ENCODE measurements around the gene TGIF1.
"Not testable (repeated sequence)": the region's sequence is repeated elsewhere in the genome, so short reads cannot be mapped to it uniquely, and the experiment has no call there.

The TGIF1 gene

GRCh38 chr18:3455907-3456685 lies 6.1 kb downstream of the TGIF1 start:
- DNase-seq: no peak

GRCh38 chr18:3456686-3457069 lies 6.7 kb downstream of the TGIF1 start:
- no peak for DNase-seq

DNA sequence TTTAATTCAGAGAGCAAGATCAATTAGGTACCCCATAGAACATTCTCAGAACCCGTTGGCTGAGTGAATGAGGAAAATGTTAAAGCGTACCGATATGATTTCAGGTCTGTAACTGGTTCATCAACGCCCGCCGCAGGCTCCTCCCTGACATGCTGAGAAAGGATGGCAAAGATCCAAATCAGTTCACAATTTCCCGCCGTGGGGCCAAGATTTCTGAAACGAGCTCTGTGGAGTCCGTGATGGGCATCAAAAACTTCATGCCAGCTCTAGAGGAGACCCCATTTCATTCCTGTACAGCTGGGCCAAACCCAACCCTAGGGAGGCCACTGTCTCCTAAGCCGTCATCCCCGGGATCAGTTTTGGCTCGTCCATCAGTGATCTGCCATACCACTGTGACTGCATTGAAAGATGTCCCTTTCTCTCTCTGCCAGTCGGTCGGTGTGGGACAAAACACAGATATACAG lies 7.3 kb downstream of the TGIF1 start:
- peak in 1 of 14 donors; percentile 9 for DNase-seq

GRCh38 chr18:3458378-3458777 lies 8.4 kb downstream of the TGIF1 start:
- no peak for DNase-seq

GRCh38 chr18:3458952-3459853 lies 9.2 kb downstream of the TGIF1 start:
- DNase-seq: no peak

DNA sequence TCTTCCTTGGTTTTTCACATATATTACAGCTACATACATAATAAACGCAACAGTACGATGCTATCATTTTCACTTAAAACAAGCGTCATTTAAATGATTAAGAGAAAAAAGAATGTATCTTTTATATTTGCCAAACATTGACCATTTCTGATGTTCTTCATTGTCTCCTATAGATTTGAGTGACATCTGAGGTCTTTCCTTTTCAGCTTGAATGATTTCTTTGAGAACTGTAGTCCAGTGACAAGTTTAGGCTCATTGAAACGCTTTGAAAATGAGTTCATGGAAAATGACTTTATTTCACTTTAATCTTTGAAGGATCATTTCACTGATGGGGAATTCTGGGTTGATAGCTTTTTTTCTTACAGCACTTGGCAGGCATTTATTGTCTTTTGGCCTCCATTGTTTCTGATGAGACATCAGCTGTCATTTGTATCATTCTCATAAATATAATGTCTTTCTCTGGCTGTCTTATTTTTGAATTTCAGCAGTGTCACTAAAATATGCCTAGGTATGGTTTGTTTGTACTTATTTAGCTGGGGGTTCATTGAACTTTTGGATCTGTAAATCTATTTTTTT lies 10.9 kb downstream of the TGIF1 start:
- DNase-seq: no peak

DNA sequence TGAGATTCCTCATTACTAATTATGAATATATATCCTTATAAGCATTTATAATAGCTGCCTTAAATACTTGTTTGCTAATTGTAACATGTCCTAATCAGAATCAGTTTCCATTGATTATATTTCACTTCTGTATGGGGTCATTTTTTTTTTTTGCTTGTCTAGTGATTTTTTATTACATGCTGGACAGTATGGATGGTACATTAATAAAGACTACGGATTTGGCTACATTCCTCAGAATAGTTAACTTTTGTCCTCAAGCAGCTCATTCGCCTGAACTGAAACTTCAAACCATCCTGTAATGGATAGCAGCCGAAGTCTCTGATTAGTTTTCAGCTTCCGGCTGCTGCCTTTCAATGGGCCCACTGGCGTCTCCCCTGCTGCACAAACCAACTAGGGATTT lies 11.7 kb downstream of the TGIF1 start:
- DNase-seq: no peak

GRCh38 chr18:3463051-3463450 lies 13.1 kb downstream of the TGIF1 start:
- DNase-seq: no peak

- no peak for DNase-seq
Observed at GRCh38 chr18:3466045-3466444, 16.1 kb downstream of the TGIF1 start.

DNA sequence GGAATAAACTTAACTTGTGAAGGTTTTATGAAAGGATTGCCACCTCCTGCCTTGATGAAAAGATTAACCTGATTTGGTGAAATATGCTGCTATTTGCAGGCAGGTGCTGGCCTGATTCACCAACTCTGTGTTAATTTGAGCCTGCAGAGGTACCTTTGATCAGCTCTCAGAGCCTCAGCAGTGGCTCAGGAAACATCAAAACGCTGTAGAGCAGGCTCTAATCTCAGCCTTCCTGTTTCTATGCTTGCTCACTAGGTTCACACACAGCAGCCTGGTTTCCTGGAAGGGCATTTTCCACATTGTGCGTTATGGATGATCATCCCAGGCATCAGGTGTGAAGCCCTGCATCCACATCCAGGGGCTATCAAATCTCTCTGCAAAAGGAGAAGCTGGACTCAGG lies 16.9 kb downstream of the TGIF1 start:
- no peak for DNase-seq

DNA sequence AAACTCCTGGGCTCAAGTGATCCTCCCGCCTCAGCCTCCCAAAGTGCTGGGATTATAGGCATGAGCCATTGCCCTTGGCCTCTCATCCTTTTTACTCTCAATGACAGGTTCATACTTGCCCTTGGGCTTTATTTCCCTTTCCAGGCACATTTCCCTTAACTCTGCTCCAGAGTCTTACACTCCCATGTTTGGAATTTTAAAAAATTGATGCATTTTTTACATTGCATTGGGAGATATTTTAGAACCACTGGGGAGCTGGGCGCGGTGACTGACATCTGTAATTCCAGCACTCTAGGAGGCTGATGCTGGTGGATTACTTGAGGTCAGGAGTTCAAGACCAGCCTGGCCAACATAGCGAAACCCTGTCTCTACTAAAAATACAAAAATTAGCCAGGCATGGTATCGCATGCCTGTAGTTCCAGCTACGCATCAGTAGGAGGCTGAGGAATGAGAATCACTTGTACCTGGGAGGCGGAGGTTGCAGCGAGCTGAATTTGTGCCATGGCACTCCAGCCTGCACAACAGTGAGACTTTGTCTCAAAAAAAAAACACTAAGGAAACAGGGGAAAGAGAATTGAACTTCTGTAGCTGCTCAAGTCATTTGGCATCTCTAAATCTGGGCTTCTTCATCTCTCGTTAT lies 18.2 kb downstream of the TGIF1 start:
- no peak for DNase-seq

- DNase-seq: no peak
Observed at GRCh38 chr18:3468833-3469232, 18.9 kb downstream of the TGIF1 start.

DNA sequence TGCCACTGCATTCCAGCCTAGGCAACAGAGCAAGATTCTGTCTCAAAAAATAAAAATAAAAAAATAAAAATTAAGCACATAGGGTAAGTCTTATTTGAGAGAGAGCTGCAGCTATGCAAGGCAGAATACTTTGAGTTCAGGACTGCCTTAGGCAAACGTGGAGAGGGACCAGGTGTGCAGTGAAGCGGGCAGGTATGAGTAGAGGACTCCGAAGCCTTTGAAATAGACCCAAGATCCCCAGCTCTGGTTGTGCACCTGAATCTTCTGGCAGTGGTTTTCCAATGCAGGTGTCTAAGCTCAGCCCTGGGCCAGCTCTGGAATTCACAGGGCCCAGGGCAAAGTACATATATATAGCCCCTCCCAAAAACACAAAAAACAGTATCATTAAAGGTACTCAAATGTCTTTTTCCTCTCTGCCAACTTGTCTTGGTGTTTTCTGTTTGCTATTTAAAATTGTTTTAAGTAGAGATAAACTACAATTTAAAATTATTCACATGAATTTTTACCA lies 21.2 kb downstream of the TGIF1 start:
- DNase-seq: no peak

DNA sequence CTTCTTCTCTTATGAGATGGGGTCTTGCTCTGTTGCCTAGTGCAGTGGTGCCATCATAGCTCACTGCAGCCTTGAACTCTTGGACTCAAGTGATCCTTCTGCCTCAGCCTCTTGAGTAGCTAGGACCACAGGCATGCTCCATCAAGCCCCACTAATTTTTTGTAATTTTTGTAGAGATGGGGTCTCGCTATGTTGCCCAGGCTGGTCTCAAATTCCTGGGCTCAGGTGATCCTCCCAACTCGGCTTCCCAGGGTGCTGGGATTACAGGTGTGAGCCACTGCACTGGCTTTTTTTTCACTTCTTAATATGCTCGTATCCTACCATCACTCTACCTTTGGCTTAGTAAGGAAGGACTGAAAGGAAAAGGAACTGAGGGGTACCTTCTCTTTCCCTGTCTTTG lies 22.1 kb downstream of the TGIF1 start:
- DNase-seq: not testable (repeated sequence)

- no peak for DNase-seq
Observed at GRCh38 chr18:3472681-3473544, 22.9 kb downstream of the TGIF1 start.

DNA sequence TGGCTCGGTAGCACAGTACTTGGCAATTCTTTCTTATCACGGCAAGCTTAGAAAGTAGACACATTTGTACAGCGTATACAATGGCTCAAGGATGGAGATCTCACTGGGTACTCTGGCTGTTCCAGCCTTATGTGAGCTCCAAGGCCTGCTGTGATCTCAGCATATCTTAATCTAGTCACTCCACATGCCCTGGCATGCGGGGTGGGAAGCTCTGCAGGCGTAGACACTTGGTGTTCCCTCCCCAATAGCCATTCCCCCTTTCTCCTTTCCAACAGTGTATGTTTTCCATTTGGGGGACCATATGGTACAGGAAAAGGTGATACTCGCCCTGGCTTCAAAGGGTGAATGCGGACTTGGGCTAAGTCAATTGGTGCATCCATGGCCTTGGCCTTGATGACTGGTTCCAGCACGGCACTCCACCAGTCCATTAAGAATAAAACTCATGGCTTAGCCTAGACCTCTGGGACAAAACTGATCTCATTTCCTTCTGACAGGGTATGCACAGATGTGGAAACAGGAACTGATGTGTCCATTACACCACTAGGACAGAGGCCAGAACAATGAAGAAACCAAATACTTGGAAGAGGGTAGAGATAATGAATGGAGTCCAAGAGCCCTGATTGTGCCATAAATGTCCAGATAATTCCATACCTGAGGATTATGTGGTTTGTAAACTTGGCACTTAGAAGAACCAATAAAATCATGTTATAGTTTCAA lies 28.4 kb downstream of the TGIF1 start:
- peak in 1 of 14 donors; percentile 93 for DNase-seq

GRCh38 chr18:3479978-3480509 lies 30.1 kb downstream of the TGIF1 start:
- no peak for DNase-seq

DNA sequence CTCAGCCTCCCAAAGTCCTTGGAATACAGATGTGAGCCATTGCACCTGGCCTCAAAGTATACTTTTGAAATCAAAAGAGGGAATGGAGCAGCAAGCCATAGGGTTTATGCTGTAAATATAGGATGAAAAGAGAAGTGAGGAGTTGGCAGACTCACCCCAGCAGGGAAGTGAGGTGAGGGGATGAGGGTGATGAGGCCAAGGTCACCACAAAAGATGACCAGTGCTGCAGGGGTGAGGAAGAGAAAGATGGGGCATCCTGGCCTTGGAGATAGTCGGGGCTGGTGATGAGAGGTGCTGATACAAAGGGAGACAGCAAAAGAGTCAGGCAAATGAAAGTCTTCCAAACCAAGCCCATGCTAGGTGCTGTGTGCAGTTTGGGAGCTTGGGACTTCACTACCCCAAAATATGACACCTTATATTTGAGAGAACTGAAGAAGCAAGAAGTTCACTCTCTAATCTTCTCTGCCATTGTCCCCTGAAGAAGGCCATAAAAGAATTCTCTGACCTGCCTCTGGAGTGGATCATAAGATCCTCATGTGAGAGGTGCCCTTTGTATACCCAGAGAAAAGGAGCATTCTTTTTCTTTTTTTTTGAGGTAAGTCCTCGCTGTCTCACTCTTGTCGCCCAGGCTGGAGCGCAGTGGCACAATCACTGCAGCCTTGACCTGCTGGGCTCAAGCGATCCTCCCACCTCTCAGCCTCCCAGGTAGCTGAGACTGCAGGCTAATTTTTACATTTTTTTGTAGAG lies 31.0 kb downstream of the TGIF1 start:
- DNase-seq: no peak

GRCh38 chr18:3481696-3482210 lies 31.8 kb downstream of the TGIF1 start:
- DNase-seq: peak in 1 of 14 donors; percentile 24

GRCh38 chr18:3482258-3482657 lies 32.3 kb downstream of the TGIF1 start:
- DNase-seq: no peak

Measured in C1 segment of cervical spinal cord (tissue), 14 donors.